GOT3 (cell line): ENCODE results near the gene PFN4.
"Not testable (repeated sequence)": the region's sequence is repeated elsewhere in the genome, so short reads cannot be mapped to it uniquely, and the experiment has no call there.

Experiments
- DNase-seq: peaks from one replicate; lab custom pipeline; 2025; ENCODE audit warnings: mixed read lengths; lab: John Stamatoyannopoulos, UW

The PFN4 gene

GRCh38 chr2:24123195-24123921, at the start of gene PFN4, which contains the start of gene FAM228B:
Gene PFN4 (minus strand): TSS chr2:24123334. CDS start chr2:24122535, 799 bp downstream.
Gene FAM228B (plus strand): TSS chr2:24123469. CDS start chr2:24124362, 893 bp downstream.
- DNase-seq = peak; percentile 43

DNA sequence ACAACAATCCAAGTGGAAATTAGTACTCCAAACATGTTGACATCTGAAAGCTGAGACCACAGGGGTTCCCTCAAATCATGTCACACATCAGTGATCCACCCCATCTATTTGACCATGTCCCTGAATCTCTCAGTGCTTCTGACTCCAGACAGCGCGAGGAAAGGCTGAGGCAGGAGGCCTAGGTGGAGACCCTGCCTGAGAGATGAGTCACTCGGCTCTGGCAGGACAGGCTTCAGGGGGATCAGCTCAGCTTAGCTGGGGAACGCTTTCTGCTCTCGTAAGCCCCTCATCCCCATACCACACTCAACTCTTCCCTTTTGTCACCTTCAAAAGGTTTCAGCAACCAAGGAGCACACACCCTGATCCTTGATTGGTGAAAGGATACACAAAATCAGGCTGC, 45.9 kb upstream of the PFN4 start:
- no peak for DNase-seq

DNA sequence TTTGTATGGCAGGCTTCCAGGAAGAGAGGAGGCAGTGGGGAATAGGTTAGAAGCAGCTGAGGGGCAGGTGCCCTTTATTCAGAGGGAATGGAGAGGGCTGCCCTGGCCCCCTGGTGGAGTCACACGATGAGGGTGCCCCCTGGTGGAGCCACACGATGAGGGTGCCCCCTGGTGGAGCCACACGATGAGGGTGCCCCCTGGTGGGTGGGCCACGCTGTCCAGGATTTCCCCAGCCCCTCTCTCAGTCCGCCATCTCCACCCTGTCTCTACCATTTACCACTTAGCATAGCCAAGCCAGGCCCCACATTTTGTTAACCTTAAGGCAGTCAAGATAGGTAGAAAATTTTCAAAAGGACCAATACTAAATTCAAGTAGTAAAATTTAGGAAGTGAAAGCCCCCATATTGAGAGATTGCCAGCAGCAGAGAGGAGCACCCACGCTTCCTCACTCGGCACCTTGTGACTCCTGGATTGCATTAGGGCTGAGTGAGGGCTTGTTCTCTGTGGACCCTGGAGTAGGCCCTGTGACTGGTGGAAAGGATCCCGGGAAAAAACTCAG, 41.4 kb upstream of the PFN4 start:
- DNase-seq = no peak

- no peak for DNase-seq
Observed at GRCh38 chr2:24163601-24164000, 40.5 kb upstream of the PFN4 start.

DNA sequence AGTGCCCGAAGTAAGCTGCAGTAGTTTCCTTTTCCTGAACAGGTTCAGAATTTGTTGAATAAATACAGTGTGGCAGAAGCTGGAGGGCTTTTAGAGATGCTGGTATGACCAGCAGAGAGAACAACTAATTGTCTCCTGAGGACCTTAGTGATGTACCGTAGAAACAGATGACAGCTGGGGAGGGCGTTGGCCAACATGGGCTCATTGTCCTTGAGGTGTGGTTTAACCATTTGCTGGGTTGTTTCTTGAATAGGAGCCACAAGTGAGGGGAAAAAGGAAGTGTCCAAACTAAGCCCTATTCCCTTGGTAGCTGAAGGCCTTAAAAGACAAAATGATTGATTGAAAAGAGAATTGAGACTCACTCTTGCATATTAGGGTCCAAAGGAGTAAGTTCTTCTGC, 40.1 kb upstream of the PFN4 start:
- DNase-seq = no peak

- DNase-seq = no peak
Observed at GRCh38 chr2:24162494-24162893, 39.4 kb upstream of the PFN4 start.

DNA sequence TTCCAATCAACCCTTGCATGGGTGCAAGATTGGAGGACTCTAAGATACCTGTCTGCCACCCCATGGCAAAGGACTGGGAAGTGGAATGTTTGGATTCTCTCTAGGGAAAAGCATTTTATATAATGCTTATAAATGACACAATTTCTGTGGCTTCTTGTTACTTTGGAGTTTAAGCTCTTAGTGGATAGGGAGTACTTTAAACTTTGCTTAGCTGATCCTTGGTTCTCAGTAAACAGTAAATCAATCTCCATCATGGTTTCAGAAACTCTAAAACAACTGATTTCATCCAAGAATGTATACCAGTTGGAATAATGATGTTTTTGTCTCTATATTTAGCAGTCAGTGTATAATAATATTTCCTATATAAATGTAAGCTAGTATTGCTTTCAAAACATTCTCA, 37.6 kb upstream of the PFN4 start:
- DNase-seq = no peak

GRCh38 chr2:24159708-24160107, 36.6 kb upstream of the PFN4 start:
- no peak for DNase-seq

DNA sequence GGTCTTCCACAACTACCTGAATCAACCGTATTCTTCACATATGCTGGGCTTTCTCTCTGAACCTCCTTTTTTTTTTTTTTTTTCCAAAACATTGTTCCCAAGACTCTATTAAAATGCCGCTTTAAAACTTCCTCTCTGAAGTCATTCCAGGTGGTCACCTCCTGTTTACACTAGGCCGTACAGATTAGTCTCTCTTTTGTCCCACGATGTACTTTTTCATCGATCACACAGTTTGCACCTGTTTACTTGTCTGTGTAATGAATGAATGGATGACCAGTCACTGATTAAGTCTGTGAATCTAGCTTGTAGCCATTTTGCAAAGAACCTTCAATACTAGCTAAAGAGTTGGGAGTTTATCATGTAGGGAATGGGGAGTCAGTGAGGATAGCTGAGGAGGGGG, 35.0 kb upstream of the PFN4 start:
- no peak for DNase-seq

GRCh38 chr2:24153478-24153877, 30.3 kb upstream of the PFN4 start:
- DNase-seq = no peak

DNA sequence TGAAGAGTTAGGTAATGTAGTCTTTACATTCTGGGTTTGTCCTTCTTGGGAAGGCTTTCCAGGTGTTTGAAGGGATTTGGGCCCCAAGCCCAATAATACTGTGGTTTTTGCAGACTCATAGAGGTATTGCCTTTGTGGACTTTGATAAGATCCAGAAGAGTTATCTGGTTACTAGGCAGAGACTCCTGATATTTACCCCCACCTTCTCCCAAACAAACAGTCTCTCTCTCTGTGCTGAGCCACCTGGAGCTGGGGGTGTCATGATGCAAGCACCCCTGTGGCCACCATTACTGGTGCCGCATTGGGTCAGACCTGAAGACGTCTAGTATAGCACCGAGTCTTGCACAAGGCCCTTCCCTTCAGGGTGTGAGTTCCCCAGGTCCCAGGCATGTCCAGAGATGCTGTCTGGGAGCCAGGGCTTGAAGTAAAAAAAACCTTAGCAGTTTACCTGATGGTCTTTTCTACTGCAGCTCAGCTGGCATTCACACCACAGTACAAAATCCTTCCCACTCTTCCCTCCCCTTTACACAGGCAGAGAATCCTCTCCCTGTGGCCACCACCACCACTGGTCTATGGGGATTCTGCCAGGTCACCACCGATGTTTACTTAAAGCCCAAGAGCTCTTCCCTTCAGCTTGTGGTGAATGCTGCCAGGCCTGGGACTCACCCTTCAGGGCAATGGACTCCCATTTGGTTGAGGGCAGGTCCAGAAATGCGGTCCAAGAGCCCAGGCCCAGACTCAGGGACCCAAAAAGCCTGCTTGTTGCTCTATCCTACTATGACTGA, 29.5 kb upstream of the PFN4 start:
- DNase-seq = no peak

DNA sequence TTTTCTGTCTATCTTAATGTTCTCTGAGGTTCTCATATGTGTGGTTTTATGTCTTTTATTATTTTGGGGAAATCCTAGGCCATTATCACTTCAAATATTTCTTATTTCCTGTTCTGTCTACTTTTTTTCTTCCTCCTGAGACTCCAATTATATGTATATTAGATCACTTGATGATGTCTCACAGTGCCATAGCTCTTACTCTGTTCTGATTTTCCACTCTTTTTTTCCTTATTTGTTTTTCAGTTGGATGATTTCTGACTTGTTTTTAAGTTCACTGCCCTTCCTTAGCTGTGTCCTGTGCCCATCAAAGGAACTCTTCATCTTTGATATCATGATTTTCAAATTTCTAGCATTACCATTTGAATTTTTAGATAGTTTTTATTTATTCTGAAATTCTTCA, 24.2 kb upstream of the PFN4 start:
- DNase-seq = no peak

DNA sequence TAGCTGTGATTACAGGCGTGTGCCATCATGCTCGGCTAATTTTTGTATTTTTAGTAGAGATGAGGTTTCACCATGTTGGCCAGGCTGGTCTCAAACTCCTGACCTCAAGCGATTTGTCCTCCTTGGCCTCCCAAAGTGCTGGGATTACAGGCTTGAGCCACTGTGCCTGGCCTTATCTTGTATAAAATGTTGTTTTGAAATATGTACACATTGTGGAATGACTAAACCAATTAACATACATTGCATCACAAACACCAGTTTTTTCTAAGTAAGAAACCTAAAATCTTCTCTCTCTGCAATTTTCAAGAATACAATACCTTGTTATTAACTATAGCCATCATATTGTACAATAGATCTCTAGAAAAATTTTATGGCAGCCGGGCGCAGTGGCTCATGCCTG, 17.2 kb upstream of the PFN4 start:
- DNase-seq = not testable (repeated sequence)

DNA sequence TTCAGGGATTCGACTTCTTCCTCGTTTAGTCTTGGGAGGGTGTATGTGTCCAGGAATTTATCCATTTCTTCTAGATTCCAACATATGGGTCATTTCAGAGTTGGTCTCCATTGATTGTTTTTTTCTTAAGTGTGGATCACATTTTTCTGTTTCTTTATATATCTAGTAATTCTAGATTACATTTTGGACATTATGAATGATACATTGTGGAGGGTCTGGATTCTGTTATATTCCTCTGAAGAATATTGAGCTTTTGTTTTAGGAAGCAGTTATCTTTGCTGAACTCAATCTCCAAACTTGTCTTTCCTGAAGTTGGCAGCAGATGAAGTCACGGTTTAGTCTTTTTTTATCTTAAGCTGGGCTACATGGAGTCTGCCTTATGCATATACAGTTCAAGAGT, 9.4 kb upstream of the PFN4 start:
- no peak for DNase-seq

GRCh38 chr2:24125956-24126355, 2.8 kb upstream of the PFN4 start:
- DNase-seq = no peak

- DNase-seq = no peak
Observed at GRCh38 chr2:24123922-24124580, 917 bp upstream of the PFN4 start.

GRCh38 chr2:24122366-24123194, 554 bp downstream of the PFN4 start:
- no peak for DNase-seq

DNA sequence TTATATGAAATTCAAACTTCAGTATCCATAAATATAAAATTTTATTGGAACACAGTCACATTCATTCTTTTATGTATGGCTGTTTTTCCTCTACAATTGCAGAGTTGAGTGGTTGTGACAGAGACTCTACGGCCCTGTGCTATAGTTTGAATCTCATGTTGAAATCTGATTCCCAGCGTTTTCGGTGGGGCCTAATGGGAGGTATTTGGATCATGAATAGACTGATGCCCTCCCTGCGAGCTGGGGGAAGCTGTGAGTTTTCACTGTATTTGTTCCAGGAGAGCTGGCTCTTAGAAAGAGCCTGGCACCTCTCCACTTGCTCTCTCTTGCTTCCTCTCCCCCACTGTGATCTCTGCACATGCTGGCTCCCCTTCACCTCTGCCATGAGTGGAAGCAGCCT, 1.7 kb downstream of the PFN4 start:
- DNase-seq = no peak

DNA sequence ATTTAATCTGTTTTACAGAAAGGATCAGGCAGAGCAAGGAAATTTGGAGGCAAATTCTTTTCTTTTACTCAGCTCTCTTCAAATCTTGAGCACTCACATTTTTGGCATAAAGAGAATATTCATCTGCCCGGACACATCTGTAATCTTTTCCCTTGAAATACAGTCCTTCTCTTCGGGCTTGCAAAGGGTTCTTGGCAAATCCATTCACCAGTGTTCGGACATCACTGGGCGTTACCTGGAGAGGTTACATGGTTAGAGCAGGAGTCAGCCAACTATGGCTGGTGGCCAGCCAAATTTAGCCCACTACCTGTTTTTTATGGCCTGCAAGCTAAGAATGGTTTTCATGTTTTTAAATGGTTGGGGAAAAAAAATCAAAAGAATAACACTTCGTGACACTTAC, 2.1 kb downstream of the PFN4 start:
- DNase-seq = no peak

DNA sequence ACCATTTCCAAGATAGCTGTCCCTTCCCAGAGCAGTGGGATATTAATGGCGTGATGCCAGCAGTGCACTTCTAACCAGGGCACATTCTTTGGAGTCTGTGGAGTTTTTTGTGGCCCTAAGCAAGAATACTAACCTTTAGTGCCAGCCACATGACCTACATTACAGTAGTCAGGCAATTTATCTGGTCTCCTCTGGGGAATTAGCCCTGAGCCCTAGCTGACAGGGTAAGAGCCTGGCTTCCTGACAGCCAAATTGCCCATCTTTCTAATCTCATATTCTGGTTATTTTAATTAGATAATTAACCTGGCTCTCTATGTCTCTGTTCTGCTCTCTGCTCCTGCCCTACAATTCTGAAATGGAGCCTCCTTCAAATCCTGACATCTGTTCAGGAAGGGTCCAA, 5.2 kb downstream of the PFN4 start:
- DNase-seq = no peak

DNA sequence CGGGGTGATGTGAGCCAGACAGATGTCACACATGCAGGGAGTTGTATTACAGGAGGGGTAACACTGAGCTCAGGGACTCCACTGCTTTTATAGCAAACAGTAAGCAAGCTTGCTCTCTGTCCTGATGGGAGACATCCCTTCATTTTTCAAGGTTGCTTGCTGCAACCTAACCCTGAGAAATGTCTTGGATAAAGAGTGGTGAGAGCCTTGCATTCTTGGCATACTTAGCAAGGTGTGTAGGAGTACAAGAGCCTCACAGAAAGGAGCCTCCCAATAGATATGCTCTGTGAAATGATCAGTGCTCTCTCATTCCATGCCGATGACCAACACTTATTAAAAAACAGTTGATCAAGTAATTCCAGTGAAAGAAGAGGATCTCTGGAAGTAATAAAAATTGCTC, 8.1 kb downstream of the PFN4 start:
- DNase-seq = no peak

GRCh38 chr2:24111407-24111901, 11.7 kb downstream of the PFN4 start:
- no peak for DNase-seq
